ENCODE data around the gene PHF21B.

DNA sequence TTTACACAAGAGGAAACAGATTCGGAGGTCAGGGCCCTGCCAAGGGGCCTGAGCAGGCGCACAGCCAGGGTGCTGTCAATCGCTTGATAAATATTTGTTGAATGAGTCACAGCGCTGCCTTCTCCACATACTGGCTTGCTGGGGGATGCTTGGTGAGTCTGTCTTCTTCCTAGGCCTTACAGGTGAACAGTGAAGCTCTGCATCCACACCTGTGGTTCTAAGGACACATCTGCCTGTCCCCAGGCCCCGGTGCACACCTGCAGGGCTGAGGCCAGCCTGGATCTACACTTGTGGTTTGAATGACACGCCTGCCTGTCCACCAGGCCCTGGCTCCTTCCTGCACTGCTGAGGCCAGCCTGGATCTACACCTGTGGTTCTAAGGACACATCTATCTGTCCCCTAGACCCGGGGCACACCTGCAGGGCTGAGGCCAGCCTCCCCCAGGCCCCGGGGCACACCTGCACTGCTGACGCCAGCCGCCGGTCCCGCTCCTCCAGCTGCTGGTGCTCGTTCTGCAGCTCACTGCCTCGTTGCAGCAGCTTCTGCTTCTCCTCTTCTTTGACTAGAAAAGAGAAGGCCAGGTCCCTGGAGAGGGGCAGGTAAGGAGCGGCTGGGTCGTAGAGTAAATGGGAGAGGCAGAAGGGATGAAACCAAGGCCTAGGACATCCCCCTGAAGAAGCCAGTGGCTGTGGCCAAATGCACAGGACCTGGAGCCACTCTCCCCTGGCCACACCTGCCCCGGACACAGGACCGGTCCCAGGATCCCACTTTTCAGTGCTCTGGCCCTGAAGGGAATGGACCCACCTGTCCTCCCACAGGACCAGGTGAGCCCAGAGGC lies 124.6 kb downstream of the PHF21B start:
- TF ChIP-seq, protein P1, sequence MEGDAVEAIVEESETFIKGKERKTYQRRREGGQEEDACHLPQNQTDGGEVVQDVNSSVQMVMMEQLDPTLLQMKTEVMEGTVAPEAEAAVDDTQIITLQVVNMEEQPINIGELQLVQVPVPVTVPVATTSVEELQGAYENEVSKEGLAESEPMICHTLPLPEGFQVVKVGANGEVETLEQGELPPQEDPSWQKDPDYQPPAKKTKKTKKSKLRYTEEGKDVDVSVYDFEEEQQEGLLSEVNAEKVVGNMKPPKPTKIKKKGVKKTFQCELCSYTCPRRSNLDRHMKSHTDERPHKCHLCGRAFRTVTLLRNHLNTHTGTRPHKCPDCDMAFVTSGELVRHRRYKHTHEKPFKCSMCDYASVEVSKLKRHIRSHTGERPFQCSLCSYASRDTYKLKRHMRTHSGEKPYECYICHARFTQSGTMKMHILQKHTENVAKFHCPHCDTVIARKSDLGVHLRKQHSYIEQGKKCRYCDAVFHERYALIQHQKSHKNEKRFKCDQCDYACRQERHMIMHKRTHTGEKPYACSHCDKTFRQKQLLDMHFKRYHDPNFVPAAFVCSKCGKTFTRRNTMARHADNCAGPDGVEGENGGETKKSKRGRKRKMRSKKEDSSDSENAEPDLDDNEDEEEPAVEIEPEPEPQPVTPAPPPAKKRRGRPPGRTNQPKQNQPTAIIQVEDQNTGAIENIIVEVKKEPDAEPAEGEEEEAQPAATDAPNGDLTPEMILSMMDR (IDR thresholded peaks at IDR 0.05) = no peak
- TF ChIP-seq POLR2A (IDR thresholded peaks at IDR 0.05) = no peak
